H1 (cell line): Measurements from ENCODE around the gene RNASE7.

Experiments used
- ASH2L ChIP-seq: fragments of 200-600, 300-600 bp; sonication (generic); IDR thresholded peaks from one replicate; pipeline ENCODE4 v1.7.1; 2017; ENCODE audit warnings: low read length
- CREB1 ChIP-seq: IDR thresholded peaks from 2 replicates; pipeline ENCODE4 v1.6.1; 2012; ENCODE audit warnings: inconsistent platforms
- CTCF ChIP-seq, 3 experiments: IDR thresholded peaks; 1 replicate in 2 of 3; 2 replicates in 1 of 3; pipeline versions ENCODE4 v1.5.1 to v1.6.1; 2011; ENCODE audit warnings: low read length in 3 of 3, mild to moderate bottlenecking in 3 of 3, inconsistent platforms in 2 of 3, low read depth in 1 of 3, moderate library complexity in 1 of 3; ENCODE audit not compliant: insufficient read depth in 1 of 3; ENCODE audit errors: control extremely low read depth in 1 of 3
- EZH2 ChIP-seq: fragments of 200-600 bp; sonication (generic); IDR thresholded peaks from 2 replicates; pipeline ENCODE4 v1.7.1; 2012; ENCODE audit warnings: low read depth, mild to moderate bottlenecking, moderate library complexity, low read length, inconsistent platforms; ENCODE audit not compliant: severe bottlenecking
- GTF2F1 ChIP-seq: IDR thresholded peaks from 2 replicates; pipeline ENCODE4 v1.6.1; 2012; ENCODE audit warnings: low read depth, low read length, improper control_type of control experiment, borderline replicate concordance
- MAX ChIP-seq: IDR thresholded peaks from 2 replicates; pipeline ENCODE4 v1.6.1; 2012; ENCODE audit warnings: inconsistent platforms
- POLR2A ChIP-seq, 2 experiments: IDR thresholded peaks; 1 replicate in 1 of 2; 2 replicates in 1 of 2; pipeline ENCODE4 v1.6.1; 2011; ENCODE audit warnings: low read depth in 2 of 2, low read length in 2 of 2, mild to moderate bottlenecking in 2 of 2; ENCODE audit errors: control extremely low read depth in 1 of 2
- POLR2AphosphoS5 ChIP-seq: IDR thresholded peaks from 2 replicates; pipeline ENCODE4 v1.6.1; 2011; ENCODE audit warnings: low read depth, low read length
- SP1 ChIP-seq: IDR thresholded peaks from 2 replicates; pipeline ENCODE4 v1.6.1; 2011; ENCODE audit warnings: low read depth, low read length

- TF ChIP-seq CTCF (IDR thresholded peaks at IDR 0.05; ENCODE audit: control extremely low read depth in 1 of 3, insufficient read depth in 1 of 3, low read depth in 1 of 3, low read length in 3 of 3) (no peak), EZH2 (no peak), GTF2F1 (no peak), POLR2A (IDR thresholded peaks at IDR 0.05; ENCODE audit: control extremely low read depth in 1 of 2, low read depth in 2 of 2, low read length in 2 of 2) (no peak), CREB1 (no peak), SP1 (no peak), ASH2L (no peak), MAX (no peak), POLR2AphosphoS5 (no peak)
These were observed 29.9 kb downstream of the RNASE7 start for GRCh38 chr14:21072031-21072473.
